Bone marrow (tissue), 2 donors: ENCODE data around the gene NDUFA12.

Source experiments
- DNase-seq, 2 donors: peaks; one replicate each; lab custom pipeline; 2025; lab: John Stamatoyannopoulos, UW

The NDUFA12 gene

DNA sequence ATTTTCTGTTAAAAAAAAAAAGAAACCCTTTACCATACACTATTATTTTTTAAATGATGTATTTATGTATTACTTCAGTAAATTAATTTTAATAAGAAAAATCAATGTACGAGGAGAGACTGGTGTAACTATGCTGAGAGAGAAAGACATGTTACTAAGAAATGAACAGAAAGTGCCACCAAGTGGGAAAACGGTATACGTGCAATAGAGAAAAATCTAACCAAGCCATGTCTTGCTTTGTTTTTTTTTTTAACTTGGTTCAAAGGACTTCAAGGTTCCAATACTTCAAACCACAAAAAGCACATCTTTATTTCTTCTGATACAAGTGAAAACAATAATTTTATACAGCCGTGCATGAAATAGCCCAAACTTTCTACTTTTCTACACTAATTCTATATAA, 22.9 kb downstream of the NDUFA12 start:
- DNase-seq: no peak

DNA sequence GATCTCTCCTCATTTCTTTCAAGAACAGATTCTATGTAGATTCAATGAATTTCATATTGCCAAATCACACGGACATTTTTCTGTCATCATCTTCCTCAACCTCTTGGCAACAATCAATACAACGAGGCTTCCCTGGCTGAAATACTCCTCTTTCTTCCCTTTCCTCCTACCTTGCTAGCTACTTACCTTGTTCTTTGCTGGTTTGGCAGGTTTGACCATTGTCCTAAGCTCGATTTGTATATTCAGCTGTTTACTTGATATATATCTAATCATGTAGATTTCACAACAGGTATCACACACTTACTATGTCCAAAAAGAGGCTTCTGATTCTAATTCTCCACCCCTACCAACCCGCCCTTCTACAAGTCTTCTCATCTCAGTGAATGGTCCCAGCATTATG, 23.6 kb downstream of the NDUFA12 start:
- DNase-seq: no peak

DNA sequence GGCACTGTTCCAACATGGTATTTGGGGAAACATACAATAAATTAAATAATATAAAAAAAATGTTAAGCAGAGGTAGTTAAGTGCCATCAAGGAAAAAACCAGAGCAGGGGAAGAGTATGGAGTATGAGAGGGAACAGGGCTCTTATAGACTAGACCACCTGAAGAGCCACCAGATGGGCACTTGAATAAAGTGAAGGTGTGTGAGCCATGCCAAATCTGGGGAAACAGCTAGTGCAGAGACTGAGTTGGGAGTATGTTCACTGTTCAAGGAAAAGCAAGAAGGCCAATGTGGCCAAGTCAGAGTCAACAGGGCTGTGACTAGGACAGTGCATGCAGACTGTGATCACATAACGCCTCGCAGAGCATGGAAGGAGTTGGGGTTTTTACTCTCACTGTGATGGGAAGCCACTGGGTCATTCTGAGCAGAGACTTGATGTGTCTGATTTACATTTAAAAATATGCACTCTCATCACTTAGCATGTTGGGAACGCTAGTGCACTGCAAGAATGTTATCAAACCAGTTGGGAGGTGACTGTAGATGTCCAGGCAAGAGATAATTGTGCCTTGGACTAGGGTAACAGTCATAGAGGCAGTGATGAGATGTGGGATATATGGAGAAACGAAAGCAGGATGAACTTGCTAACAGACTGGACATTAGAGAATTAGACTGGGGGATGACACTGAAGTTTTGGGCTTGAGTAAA, 25.6 kb downstream of the NDUFA12 start:
- no peak for DNase-seq

DNA sequence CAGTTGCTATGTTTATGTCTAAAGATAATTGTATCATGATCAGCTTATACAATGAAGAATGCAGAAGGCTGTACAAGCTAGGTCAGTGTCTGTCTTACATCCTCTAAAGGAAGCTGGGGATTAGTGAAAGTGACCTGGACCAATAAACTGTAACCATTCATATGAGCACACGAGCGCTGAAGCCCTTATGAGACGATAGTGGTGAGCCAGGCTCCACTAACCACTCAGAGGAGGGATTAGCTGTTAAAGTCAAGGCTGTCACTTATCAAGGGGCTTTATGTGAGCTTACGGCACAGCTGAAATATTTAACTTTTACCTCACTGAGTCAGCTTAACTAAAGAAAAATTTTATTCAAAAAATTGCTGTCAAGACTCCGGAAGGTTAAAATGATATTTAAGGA, 30.3 kb downstream of the NDUFA12 start:
- DNase-seq: no peak

DNA sequence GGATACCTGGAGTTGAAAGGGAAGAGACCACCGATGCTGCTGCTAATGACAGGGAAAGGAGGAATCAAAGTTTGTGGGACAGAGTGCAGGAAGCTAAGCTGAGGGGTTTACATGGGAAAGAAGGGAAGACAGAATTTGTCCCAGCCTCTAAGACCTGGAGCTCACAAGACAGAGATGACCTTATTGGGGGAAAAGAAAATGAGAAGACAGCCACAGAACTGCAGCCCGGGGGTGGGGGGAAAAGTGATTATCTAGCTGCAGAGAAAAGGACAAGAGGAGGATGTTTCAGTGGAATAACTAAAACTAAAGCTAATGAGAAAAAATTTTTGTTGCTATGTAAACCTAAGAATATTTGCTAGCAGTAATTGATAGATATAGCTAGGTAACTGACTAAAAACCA, 30.7 kb downstream of the NDUFA12 start:
- no peak for DNase-seq

DNA sequence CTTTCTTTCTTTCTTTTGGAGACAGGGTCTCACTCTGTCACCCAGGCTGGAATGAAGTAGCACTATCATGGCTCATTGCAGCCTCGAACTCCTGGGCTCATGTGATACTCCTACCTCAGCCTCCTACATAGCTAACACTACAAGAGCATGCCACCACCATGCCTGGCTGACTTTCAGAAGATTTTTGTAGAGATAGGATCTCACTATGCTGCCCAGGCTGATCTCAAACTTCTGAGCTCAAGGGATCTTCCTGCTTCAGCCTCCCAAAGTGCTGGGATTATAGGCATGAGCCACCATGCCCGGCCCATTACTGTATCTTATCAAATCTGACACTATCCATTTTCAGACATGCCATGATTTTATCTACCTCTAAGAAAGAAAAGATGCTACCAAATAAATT, 31.6 kb downstream of the NDUFA12 start:
- DNase-seq: no peak

DNA sequence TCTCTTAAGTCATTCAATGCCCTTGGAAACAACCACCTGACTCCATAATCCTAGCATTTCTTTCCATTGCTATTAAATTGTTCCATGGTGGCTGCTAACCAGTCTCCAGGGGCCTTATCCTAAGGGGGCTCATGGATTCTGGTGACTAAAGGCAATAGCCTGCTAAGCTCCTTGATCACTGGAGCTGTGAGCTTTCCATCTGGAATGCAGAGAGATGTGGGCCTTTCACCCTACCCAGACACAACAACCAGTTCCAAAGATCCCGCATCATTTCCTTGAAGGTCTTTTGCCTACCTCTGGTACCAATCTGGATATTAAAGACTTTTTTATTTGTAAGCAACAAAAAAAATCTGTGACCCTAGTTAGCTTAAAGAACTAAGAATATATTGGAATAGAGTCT, 32.9 kb downstream of the NDUFA12 start:
- DNase-seq: no peak

DNA sequence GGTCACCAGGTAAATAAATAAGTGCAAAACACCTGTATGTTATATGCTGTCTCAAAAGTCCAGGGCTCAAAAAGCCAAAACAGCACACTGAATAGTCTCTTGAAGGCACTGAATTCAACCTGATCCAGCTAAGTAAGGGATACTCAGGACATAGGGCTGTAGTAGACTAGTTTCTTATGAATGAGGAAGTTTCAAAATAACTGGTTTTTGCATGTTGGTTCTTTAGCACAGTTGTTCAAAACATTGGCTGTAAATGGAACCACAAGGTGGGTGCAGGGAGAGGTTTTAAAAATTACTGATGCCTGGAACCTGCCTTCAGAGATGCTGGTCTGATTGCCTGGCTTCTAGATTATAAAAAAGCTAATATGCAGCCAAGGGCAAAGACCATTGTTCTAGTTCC, 34.1 kb downstream of the NDUFA12 start:
- DNase-seq: no peak

DNA sequence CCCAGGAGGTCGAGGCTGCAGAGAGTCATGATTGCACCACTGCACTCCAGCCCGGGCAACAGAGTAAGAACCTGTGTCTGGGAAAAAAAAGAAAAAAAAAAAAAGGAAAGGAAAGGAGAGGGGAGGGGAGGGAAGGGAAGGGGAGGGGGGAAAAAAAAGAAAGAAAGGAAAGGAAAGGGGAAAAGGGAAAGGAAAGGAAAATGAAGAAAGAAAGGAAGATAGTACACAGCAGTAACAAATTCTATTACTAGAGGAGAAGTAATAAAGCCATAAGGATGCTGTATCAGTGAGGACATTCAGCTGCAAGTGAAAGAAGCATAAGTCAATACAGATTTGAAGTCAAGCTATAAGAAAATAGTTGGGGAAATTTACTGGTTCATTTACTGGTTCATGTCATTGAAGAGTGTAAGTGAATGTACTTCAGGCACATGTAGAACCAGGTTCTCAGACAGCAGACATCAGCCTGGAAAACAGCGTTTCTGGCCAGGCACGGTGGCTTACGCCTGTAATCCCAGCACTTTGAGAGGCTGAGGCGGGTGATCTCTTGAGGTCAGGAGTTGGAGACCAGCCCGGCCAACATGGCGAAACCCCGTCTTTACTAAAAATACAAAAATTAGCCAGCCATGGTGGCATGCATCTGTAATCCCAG, 37.4 kb downstream of the NDUFA12 start:
- DNase-seq: no peak

DNA sequence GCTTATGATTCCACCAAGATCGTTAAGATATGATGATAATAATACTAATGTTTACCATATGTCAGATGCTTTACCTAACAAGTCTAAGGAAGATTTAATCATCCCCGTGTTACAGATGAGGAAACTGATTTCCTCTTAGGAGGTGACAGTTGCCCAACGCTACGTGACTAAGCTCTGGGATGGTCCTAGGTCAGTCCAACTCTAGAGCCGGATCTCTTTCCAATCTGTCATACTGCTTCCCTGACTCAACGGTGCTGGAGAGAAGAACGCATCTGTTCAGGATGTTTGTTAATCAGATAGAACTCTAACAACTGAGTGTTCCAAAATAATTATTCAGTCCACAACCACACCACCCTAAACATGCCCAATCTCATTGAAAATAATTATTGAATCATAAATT, 39.8 kb downstream of the NDUFA12 start:
- DNase-seq: no peak

DNA sequence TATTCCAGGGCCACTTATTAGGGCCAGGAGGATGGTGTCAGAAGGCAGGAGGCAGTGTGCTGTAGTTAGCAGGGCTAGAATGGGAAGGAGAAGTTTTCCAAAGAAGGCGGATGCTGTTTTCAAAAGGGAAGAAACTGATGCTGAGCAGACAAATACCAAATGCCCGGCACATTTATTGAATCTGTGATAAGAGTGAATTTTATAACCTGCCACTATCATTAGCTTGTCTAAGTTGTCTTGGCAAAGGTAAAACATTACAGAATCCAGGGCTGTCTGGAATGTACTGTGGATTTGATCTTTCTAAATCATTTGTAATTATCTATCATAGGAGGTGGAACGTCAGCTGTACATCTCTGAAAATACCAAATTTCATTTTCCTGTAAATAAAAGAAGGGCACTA, 40.8 kb downstream of the NDUFA12 start:
- no peak for DNase-seq

DNA sequence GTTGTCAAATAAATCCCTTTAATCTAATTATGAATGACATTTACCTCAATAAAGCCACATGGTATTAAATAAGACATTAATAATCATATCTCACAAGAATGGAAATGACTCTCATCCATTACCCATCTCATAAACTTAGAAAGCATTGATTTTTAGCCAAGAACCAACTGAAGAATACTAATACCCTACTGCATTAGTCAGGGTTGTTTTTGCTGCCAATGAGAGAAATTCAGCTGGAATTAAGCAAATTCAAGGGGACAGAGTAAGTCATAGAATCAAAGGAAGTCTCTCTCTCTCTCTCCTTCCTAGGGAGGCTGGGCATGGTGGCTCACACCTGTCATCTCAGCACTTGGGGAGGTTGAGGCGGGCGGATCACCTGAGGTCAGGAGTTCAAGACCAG, 41.6 kb downstream of the NDUFA12 start:
- DNase-seq: no peak

DNA sequence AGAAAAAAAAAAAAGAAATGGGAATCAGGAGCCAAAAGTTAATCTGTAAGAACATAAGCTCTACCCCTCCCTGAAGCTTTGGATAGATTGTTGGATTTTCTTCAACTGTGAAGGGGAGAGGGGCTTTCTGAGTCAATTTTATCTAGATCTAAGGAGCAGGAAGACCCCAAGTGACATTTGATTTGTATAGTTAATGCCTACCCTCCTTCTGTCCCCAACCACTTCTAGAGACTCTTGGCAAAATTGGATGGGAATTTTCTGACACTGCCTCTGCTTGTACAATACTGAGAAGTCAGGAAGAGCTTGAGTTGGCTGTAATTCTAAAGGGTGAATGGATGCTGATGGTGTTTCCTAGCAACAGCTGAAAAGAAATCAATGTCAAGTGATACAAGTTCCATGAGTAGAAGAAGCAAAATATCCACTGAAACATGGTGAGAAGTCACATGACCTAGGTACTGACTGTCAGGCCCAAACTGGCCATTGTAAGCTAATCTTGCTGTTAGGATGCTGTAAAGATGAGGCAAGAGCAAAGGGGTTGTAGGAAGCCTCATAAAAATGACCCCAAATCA, 42.2 kb downstream of the NDUFA12 start:
- DNase-seq: no peak

DNA sequence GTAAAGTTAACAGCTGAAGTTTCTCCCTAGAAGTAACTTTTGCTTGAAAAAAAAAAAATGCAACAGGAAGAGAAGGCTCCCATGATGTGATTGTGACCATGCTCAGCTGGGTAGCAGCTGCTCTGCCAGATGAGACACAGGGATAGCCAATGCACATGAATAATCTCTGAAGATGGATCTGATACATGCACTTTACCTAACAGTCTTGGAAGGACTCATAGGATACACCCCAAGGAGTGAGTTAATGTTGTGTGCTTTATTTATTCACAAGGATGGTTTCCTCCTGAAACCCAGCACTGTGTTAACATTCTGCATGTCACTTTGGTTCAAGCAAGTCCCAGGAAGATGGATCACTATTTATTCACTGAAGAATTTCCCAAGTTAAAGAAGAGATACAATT, 46.5 kb downstream of the NDUFA12 start:
- DNase-seq: no peak

DNA sequence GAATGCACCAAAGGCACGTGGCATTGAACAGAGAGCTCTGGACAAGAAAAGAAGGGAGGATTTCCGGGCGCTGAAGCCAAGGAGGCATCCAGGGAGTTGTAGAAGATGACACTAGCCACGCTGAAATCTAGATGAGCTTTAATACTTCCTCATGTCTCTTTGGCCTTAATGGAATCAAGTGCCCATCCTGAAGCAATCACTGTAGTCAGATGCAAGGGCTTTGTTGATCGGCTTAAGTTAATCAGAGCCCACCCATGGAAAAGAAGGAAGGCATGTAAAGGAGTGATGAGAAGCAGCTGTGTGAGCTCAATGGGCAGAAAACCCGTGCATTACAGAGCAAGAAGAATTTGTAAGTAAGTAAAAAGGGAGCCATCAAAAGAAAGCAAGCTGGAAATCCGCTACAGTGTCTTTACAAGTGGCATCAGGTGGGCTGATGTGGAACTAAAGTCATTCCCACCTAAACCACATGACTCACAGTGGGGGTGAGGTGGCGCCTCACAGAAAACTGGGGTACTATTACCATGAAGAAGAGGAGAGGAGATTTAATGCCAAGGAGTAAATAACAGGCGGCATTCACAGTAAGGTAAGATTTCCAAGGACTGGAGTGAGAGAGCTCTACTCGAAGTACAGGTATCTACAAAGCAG, 48.4 kb downstream of the NDUFA12 start:
- DNase-seq: no peak

DNA sequence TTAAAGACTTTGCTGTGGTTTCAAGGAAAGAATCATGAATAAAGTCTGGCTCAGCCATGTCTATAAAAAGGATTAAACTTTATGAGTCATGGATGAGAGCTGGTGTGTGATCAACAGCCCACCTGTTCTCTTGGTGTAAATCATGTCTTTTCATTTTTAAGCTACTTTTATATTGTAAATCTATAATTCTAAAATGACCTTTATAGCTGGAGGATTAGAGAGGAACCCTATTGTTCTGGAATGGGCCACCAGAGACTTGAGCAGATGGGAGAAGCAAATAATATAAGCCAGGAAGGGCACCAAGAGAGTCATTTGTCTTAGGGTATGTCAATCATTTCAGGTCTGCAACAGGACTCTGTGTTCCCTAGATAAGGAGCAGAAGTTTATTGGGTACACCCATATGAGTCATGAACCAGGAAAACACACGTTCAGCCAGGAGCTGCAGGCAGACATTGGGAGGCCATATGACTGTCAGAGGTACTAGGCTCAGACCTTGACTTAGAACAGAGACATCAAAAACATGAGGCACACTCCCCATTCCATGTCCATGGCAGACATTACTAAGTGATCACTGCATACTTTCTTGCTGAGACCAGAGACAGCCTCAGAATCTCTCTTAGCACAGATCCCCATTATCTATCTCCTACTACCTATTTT, 49.3 kb downstream of the NDUFA12 start:
- no peak for DNase-seq

DNA sequence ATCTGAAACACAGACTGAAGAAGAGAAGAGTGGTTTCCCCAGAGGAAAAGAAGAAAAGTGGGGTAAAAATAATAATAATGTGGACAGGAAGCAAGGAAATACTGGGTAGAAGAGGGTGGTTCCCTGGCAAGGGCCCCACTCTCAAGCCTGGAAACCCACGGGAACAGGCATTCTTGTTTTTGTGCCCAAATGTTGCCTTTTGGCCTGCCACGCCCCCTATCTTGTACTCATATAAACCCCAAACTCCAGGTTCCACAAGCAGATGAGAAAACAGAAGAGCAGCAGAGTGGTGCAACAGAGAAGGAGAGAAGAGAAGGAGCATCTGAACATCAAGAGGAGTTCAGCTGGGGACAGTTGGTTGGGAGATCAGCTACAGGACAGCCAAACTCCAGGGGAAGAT, 51.2 kb downstream of the NDUFA12 start:
- DNase-seq: no peak

DNA sequence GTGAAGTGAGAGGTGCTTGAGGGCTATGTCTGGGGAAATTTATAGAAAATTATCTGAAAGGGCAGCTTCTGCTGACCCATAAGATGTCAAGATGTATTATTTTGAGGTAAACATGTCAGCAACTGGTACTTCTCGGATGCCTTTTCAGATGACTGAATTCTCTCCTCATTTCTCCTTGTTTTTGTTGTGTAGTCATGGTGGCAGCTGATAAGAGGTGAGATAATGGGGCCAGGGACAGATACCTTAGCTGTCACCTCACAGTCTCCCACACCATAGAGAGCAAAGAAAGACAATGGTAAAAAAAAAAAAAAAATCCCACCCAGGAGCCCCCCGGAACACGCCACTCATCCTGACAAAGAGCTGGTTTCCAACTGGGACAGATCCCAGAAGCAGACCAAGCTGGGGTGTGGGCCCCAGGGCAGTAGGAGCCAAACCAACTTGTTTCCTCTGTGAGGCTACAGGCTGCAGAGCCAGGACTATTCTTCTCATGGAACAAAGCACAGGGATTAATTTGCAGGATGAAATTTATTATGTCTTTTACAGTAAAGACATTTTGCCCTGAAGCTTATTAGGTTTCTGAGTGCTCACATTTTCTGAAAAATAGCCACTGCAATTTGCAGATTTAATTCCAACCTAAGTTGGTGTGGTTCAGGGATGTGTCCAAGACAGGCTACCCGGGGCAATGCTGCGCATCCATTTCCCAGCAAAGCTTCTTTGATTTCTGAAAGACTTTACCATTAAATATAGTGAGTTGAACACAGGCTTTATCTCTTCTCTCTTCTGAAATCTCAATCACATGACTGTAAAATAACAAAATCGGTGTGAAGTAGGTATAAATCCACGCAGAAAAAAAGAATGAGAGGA, 52.2 kb downstream of the NDUFA12 start:
- DNase-seq: no peak

DNA sequence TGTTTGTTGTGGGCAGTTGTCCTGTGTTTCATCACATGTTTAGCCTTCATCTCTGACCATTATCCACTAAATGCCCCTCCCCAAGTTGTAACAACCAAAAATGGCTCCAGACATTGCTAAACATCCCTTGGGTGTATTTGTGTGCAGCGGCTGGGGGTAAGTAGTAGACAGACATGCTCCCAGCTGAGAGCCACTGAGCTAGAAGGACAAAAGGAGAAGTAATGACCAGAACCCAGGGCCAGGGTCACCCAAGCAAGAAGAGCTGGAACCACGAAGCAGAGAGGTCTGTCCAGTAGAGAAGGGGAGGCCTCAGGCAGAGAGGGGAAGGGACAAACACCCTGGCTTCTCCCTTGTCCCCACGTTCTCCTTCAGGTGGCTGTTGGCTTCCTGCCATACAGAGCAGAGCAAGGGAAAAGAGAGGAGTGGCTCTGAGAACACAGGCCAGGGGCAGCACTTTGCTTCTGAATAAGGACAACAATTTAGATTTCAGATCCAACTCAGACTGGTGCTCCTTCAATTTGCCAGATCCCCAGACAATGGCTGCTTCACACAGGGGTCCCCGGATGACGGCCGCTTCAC, 55.2 kb downstream of the NDUFA12 start:
- no peak for DNase-seq

DNA sequence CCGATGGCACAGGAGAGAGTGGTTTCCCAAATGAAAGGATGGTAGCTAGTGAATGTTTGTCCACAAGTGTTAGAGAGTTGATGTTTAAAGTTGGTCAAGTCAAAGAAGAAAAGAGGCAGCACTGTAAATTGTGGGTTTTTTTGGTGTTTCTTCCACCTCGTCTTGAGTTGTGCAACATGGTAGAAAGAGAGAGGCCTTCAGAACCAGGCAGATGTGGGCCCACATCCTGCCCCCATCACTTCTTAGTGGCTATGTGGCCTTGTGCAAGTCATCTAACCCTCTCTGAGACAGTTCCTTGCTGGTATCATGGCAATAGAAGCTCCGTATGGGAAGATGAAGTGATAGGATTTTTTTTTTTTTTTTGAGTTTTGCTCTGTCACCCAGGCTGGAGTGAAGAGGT, 60.8 kb downstream of the NDUFA12 start:
- no peak for DNase-seq

DNA sequence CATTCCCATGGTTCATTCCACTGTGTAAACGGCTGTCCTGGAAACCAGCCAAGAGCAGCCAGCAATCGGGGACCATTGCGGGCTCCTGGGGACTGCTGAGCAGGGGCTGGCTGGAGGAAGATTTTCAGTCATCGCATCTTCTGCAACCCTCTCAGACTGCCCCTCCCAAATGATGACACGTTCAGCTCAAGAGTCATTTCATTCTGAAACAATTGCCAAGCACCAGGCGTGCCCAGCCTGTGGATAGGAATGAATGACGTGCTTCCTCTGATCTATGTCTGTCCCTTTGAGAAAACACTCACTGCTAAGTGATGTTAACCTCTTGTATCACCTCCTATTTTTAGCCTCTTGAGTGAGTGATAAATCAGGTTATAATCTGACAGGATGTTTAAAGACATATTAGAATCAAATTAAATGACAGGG, 62.0 kb downstream of the NDUFA12 start:
- no peak for DNase-seq
